Fibroblast of lung (primary cell): ENCODE data around the gene NHS. TPM values are rescaled to one million over a fixed set of nuclear protein-coding genes. Genes with fewer than 3 reads are reported as not detected.

Experiments
- DNase-seq, 2 donors: peaks; one replicate each; pipeline versions ENCODE4 v3.0.0 to v3.0.0-alpha.2; 2010; ENCODE audit warnings: low read depth in 2 of 2
- H2AFZ ChIP-seq: 2 replicates; pipeline ENCODE4 v1.5.1; 2012; ENCODE audit warnings: low read length, control low read depth, inconsistent platforms
- H3K27ac ChIP-seq: 2 replicates; pipeline ENCODE4 v1.5.1; 2011; ENCODE audit warnings: low read length, control low read depth; ENCODE audit not compliant: insufficient read depth
- H3K27me3 ChIP-seq: 2 replicates; pipeline ENCODE4 v1.5.1; 2011; ENCODE audit warnings: mild to moderate bottlenecking, low read length; ENCODE audit not compliant: control insufficient read depth, insufficient read depth
- H3K36me3 ChIP-seq: 2 replicates; pipeline ENCODE4 v1.5.1; 2011; ENCODE audit warnings: low read length; ENCODE audit not compliant: control insufficient read depth, insufficient read depth
- H3K4me1 ChIP-seq: 2 replicates; pipeline ENCODE4 v1.5.1; 2011; ENCODE audit warnings: low read length; ENCODE audit not compliant: control insufficient read depth, insufficient read depth; ENCODE audit errors: extremely low read depth
- H3K4me2 ChIP-seq: 2 replicates; pipeline ENCODE4 v1.5.1; 2011; ENCODE audit warnings: low read length, control low read depth; ENCODE audit not compliant: insufficient read depth; ENCODE audit errors: extremely low read depth
- H3K4me3 ChIP-seq, 4 experiments: fragments of 200-600 bp in 1 of 4; sonication (generic) in 1 of 4; replicated peaks in 1 of 4; 2 replicates each; pipeline ENCODE4 v1.5.1; 2011 to 2016; ENCODE audit warnings: low read length in 4 of 4, low read depth in 3 of 4, mild to moderate bottlenecking in 3 of 4, control low read depth in 2 of 4, inconsistent platforms in 1 of 4, mixed read lengths in 1 of 4; ENCODE audit not compliant: insufficient read depth in 1 of 4; ENCODE audit errors: control extremely low read depth in 1 of 4
- H3K79me2 ChIP-seq: 2 replicates; pipeline ENCODE4 v1.5.1; 2012; ENCODE audit warnings: mild to moderate bottlenecking, low read length, inconsistent platforms; ENCODE audit not compliant: control insufficient read depth, insufficient read depth
- H3K9ac ChIP-seq: 2 replicates; pipeline ENCODE4 v1.5.1; 2011; ENCODE audit warnings: mild to moderate bottlenecking, low read length, control low read depth; ENCODE audit not compliant: insufficient read depth
- H3K9me3 ChIP-seq: 2 replicates; pipeline ENCODE4 v1.5.1; 2012; ENCODE audit warnings: low read depth, low read length; ENCODE audit not compliant: control insufficient read depth, insufficient read depth
- H4K20me1 ChIP-seq: 2 replicates; pipeline ENCODE4 v1.5.1; 2011; ENCODE audit warnings: low read length; ENCODE audit not compliant: control insufficient read depth, insufficient read depth; ENCODE audit errors: extremely low read depth
- EZH2 ChIP-seq: IDR thresholded peaks from 2 replicates; pipeline ENCODE4 v1.5.1; 2012; ENCODE audit warnings: low read length, control low read depth, mild to moderate bottlenecking; ENCODE audit errors: missing control alignments
- polyA plus RNA-seq, 2 donors: library from polyadenylated mRNA; depleted of rRNA in 1 of 2; stranded (reverse) in 1 of 2; unstranded in 1 of 2; fragments of >200 nt; gene quantifications; 2 replicates each; pipeline ENCODE4 v1.2.1, GENCODE V29; 2011 to 2012; ENCODE audit warnings: missing spikeins in 1 of 2
- total RNA-seq: library from RNA; depleted of rRNA; stranded (reverse); fragments of >200 nt; gene quantifications from 2 replicates; pipeline ENCODE4 v1.2.1, GENCODE V29; 2014
- TF ChIP-seq, protein P1 (sequence below), 2 donors: IDR thresholded peaks in 1 of 2; conservative IDR thresholded peaks in 1 of 2; 1 replicate in 1 of 2; 2 replicates in 1 of 2; pipeline ENCODE4 v1.5.1; 2011 to 2012; ENCODE audit warnings: low read length in 2 of 2, control low read depth in 1 of 2, inconsistent platforms in 1 of 2, low read depth in 1 of 2, mild to moderate bottlenecking in 1 of 2

NHS gene
- total and polyA plus RNA-seq, 2 donors (not counting 1 experiment from before 2014, with no cell fraction given), result 1.4 to 3.8 TPM

- DNase-seq, result peak; percentile 75 to 94
- Histone ChIP-seq H3K36me3 (no peaks in the 10 kb centered on the region), H3K4me2 (peak overlapping the region; percentile 53), H3K79me2 (no peaks in the 10 kb centered on the region), H3K27ac (no peak overlapping the region), H3K4me1 (peaks cover 4% of the 10 kb centered on the region), H3K4me3 (peak overlapping the region in 3 of 4 experiments; percentile 7 to 40 (median 38)), H2AFZ (no peak overlapping the region), H3K9me3 (no peaks in the 10 kb centered on the region), H3K27me3 (no peaks in the 10 kb centered on the region), H4K20me1 (no peaks in the 10 kb centered on the region), H3K9ac (no peak overlapping the region)
- TF ChIP-seq EZH2, result no peak
- TF ChIP-seq, protein P1, sequence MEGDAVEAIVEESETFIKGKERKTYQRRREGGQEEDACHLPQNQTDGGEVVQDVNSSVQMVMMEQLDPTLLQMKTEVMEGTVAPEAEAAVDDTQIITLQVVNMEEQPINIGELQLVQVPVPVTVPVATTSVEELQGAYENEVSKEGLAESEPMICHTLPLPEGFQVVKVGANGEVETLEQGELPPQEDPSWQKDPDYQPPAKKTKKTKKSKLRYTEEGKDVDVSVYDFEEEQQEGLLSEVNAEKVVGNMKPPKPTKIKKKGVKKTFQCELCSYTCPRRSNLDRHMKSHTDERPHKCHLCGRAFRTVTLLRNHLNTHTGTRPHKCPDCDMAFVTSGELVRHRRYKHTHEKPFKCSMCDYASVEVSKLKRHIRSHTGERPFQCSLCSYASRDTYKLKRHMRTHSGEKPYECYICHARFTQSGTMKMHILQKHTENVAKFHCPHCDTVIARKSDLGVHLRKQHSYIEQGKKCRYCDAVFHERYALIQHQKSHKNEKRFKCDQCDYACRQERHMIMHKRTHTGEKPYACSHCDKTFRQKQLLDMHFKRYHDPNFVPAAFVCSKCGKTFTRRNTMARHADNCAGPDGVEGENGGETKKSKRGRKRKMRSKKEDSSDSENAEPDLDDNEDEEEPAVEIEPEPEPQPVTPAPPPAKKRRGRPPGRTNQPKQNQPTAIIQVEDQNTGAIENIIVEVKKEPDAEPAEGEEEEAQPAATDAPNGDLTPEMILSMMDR (conservative IDR thresholded peaks at IDR 0.05 in 1 of 2, IDR thresholded peaks at IDR 0.05 in 1 of 2; ENCODE audit: low read depth in 1 of 2, low read length in 2 of 2), result peak; percentile 72 to 73
Measured at GRCh38 chrX:17590892-17591740, 216.1 kb downstream of the NHS start.

DNA sequence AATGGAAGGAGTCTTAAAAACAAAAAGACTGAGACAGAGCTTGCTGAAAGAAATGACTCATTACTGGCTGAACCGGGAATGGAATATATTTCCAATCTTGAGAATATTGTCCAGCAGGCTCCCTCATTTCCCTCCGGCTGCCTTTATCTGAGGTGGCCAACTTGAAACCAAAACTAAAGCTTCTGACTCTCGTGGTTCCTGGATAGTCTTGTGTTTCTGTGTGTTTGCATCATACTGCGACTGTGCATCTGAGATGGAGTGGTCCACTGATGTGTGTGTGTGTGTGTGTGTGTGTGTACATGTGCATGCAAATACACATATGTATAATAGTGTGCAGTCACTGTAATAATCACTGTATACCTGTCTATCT, 216.7 kb downstream of the NHS start:
- Histone ChIP-seq H2AFZ (no peak overlapping the region), H3K9me3 (no peaks in the 10 kb centered on the region), H3K9ac (no peak overlapping the region), H4K20me1 (no peaks in the 10 kb centered on the region), H3K79me2 (no peaks in the 10 kb centered on the region), H3K36me3 (no peaks in the 10 kb centered on the region), H3K27me3 (no peaks in the 10 kb centered on the region), H3K4me3 (peak overlapping the region in 2 of 4 experiments; percentile 38 to 40), H3K4me1 (peaks cover 6% of the 10 kb centered on the region), H3K27ac (no peak overlapping the region), H3K4me2 (peak overlapping the region; percentile 55)
- no peak for TF ChIP-seq EZH2
- TF ChIP-seq, protein P1 (conservative IDR thresholded peaks at IDR 0.05 in 1 of 2, IDR thresholded peaks at IDR 0.05 in 1 of 2; ENCODE audit: low read depth in 1 of 2, low read length in 2 of 2), result no peak
- DNase-seq, result peak; percentile 85 to 90

GRCh38 chrX:17592117-17592516, 217.1 kb downstream of the NHS start:
- H3K36me3 ChIP-seq, result no peaks in the 10 kb centered on the region
- DNase-seq, result peak in 1 of 2 donors; percentile 67
- no peak overlapping the region for H2AFZ ChIP-seq
- H3K4me1 ChIP-seq, result peaks cover 7% of the 10 kb centered on the region
- no peak overlapping the region for H3K9ac ChIP-seq
- H3K9me3 ChIP-seq, result no peaks in the 10 kb centered on the region
- peak overlapping the region in 2 of 4 experiments; percentile 38 to 40 for H3K4me3 ChIP-seq
- TF ChIP-seq EZH2, result no peak
- TF ChIP-seq, protein P1 (conservative IDR thresholded peaks at IDR 0.05 in 1 of 2, IDR thresholded peaks at IDR 0.05 in 1 of 2; ENCODE audit: low read depth in 1 of 2, low read length in 2 of 2), result no peak
- H4K20me1 ChIP-seq, result no peaks in the 10 kb centered on the region
- H3K4me2 ChIP-seq, result peak overlapping the region; percentile 55
- no peaks in the 10 kb centered on the region for H3K27me3 ChIP-seq
- no peak overlapping the region for H3K27ac ChIP-seq
- no peaks in the 10 kb centered on the region for H3K79me2 ChIP-seq
